Activated CD8-positive, alpha-beta memory T cell treated with anti-CD3 and anti-CD28 coated beads for 4 hours (primary cell): Measurements from ENCODE around the gene IGSF21.
"Not testable (repeated sequence)": the region's sequence is repeated elsewhere in the genome, so short reads cannot be mapped to it uniquely, and the experiment has no call there.

Experiments
- DNase-seq, 2 donors: peaks; one replicate each; pipeline ENCODE4 v3.0.0-alpha.2; 2020; ENCODE audit warnings: low read depth in 2 of 2

IGSF21 gene

DNA sequence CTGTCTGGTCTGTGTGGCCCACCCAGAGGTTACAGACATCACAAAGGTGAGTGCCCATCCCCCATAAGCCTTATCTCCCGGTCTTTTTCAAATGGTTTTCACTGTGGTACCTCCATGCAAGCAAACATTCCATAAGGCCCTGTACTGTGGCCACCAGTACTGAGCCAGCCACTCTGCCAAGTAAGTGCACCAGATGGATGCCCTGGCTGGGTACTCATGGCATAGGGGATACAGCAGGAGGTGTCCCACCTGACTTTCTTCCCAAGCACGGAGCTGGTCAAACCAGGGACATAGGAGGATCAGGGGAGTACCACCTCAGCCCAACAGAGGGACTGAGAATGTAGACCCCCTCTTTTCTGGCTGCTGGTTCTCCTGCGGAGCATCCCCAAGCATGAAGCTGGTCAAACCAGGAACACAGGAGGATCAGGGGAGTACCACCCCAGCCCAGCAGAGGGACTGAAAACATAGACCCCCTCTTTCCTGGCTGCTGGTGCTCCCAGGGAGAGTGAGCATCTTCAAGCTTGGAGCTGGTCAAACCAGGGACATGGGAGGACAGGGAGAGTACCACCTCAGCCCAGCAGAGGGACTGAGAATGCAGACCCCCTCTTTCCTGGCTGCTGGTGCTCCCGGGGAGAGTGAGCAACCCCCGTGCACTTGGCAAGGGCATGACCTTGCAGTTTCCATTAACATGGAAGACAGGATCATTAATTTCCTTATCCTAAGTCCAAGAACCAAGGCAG is 291.4 kb downstream of the IGSF21 start:
- no peak for DNase-seq

DNA sequence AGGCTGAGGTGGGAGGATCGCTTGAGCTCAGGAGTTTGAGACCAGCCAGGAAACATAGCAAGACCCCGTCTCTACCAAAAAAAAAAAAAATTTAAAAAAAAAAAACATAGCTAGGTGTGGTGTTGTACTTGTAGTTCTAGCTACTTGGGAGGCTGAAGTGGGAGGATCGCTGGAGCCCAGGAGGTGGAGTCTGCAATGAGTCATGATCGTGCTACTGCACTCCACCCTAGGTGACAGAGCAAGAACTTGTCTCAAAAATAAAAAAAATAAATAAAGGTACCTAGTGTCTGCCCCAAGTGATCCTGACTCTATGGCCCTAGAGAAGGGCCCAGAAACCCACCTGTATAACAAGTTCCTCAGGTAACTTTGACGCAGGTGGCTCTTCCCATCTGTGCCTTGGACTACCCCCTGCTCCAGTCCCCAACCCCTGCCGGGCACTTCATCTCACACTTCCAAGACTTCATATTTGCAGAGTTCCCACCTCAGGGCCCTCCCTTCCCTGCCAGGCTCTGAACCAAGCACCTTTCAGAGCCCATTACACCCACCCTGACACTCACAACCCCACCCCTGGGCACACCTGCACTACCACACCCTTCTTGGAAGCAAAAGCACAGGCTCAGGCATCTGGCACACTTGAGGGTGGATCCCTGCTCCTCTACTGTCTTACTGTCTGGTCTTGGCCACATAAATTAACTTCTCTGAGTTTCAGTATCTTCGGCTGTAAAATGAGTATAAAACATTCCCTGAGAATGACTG is 292.9 kb downstream of the IGSF21 start:
- DNase-seq: no peak

DNA sequence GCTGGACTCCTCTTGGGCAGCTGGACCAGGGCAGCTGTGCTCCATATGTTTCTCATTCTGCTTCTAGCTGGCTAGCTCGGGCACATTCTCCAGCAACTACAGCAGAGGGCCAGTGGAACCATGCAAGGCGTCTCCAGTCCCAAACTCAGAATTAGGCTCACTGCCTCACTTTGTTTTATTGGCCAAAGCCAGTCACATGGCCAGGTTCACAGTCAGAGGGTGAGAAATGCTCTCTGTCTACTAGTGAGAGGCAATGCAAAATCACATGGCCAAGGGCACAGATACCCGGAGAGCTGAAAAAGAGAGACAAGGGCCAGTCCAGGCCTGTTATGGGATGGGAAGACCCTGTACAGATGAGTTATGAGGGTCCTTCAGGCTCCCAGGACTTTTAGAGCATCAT is 294.3 kb downstream of the IGSF21 start:
- no peak for DNase-seq

DNA sequence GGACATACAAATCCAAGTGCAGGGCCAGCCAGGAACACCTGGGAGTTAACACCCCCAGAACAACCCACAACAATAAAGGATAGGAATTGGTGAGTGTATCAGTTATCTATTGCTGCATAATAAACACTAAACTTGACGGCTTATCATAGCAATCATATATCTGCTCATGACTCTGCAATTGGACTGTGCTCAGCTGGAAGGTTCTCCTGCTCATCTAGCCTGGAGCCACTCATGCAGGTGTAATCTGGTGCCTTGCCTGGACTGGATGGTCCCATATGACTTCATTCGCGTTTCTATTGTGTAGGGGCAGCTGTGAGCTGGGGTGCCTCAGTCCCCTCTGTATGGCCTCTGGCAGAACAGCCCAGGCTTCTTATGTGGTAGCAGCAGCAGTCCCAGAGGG is 296.9 kb downstream of the IGSF21 start:
- no peak for DNase-seq

DNA sequence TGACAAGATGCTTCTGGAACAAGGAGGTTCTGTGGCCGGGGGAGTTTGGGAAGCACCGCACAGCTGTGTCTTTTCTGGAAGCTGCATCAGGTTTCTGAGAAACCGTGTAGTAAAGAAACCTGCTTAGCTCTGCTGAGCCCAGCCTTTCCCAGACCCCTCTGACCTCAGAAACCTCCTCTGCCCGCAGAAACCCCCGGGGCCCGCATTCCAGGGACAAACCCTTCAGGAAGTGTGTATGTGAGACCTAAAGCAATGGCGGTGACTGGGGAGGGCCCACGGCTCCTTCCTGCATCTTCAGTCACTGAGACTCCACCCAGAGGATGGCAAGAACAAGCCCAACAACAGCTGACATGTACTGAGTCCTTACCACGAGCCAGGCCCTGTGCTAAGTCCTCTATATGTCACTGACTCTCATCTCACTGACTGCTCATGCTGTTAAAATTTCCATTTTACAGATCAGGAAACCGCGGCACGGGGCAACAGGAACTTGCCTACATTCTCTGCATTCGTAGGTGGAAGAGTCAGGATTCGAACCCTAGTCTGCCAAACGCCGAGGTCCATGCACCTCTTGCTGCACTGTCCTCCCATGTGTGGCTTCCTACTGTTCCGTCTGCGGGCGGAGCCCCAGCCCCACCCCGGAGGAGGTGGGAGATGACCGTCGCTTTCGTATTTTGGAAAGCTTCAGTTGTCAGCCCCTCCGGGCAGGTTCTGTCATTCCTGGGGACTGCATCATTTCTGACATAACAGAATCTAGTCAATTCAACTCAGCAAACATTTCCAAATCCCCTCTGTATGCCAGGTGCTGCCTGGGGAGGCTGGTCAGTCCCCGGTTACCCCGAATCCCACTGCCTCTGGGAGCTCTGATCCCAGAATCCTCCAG is 299.8 kb downstream of the IGSF21 start:
- no peak for DNase-seq

DNA sequence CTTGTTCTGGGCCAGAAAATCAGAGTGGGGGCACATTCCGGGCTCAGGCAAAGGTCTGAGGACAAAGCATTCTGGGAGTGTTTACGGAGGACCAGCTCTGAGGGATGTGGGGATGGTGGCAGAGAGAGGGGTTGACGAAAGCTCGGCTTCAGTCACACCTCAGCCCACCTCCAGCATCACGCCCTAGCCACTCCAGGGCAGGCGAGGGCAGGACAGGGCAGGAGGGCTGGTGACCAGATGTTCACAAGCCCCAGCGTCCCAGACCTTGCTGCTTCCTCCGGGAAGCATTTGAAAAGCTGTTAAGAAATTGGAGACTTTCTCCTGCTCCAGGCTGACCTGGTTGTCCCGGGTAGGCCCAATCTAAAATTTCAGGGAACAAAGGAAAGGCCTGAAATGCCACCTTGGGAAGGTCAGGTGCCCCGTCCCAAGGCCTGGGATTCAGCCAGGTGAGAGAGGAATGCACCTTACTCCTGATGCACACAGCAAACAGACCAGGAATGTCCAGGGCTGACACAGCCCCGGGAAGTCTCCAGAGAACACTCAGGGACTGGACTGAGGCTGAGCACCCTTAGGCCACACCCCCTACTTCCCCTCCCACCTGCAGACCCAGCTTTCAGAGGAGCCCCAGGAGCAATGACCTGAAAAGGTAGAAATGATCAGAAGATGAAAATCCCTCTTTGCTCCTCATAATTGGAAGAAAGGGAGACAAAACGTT is 301.2 kb downstream of the IGSF21 start:
- DNase-seq: no peak

DNA sequence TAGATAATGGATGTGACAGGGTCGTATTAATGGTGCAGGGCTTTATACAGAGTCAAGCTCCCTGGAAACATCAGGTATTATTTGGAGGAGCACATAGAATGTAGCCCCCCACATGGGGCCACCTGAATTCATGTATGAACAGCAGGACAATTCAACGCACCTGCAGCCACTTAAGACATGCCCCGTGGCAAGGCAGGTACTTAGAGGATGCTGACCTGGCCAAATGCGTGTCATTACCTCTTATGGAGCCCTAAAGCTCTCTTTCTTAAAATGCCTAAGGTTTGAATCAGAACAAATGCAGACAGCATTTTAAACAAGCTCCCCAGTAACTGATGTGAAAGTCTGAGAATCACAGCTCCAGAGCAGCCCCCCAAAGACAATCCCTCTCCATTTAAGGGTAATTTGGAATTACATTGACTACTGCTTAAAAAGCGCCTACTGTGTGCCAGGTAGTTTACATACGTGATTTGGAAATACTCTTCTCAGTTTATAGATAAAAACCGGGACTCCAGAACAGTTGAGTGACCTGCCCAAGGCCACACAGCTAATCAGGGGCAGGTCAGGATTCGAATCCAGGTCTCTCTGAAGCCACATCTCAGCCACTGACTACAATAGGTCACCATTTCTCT is 302.1 kb downstream of the IGSF21 start:
- no peak for DNase-seq

DNA sequence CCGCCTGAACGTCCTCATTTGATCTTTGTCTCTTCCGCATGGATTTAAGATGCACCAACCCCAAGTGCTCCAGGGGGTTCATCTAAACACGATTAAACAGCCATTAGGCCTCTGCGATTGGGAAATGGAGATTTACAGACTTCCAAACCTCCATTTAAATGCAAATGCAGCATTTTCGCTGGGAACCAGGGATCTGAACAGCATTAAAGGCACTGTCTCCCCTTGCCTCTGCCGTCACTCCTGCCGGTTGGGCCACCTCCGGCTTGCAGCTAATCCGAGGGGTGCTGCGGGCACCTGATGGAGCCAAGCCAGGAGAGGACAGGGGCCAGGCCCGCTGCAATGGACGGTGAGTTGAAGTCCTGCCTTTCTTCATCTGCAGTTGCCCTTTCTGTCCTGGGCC is 302.8 kb downstream of the IGSF21 start:
- DNase-seq: no peak

DNA sequence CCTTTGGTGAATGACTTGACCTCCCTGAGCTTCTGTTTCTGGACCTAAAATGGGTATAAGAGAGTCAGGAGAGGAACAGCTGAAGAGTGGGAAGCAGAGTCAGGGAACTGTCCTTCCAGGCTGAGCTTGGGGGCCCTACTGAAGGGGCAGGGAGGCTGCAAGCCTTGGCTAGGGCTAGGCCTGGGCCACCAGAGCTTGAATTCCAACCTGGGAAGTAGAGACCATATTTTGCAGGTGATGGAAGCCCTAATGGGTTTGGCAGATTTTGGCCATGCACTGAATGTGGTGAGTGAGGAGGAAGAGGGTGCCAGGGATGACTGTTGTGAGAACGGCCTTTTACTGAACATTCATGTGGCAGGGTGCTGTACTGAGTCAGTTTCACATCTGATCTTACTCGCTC is 303.7 kb downstream of the IGSF21 start:
- no peak for DNase-seq

DNA sequence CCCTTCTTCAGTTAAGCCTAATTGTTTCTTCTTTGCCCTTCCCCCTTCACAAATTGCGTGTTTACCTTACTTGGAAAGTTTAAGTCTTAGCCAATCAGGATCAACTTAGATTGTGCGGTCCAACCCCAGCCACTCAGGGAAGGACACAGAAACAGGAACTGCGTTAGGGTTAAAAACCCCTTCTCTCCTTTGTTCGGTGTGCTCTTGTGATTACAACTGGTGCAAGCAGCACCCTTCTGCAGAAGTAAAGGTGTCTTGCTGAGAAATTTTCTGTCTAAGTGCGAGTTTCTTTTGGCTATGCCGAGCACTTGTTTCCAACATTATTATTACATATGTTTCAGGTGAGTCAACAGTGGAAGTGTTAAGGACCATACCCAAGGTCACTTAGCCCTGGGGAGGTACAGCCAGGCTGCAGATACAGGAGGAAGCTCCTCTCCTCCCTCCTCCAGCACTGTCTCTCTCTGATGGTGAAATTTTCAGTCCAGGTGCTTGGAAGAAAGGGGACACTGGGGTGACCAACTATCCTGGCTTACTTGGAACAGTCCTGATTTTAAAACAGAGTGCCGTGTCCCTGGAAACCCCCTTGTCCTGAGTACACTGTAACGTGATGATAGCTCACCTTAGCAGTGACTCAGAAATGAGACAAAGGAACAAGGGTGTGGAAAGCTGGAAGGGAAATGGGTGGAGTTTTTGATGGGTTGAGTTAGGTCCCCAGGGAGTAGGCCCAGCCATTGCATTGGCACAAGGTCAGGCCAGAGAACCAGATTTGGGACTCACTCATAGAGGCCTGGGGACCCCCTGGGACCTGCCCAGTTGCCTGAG is 304.4 kb downstream of the IGSF21 start:
- DNase-seq: no peak

DNA sequence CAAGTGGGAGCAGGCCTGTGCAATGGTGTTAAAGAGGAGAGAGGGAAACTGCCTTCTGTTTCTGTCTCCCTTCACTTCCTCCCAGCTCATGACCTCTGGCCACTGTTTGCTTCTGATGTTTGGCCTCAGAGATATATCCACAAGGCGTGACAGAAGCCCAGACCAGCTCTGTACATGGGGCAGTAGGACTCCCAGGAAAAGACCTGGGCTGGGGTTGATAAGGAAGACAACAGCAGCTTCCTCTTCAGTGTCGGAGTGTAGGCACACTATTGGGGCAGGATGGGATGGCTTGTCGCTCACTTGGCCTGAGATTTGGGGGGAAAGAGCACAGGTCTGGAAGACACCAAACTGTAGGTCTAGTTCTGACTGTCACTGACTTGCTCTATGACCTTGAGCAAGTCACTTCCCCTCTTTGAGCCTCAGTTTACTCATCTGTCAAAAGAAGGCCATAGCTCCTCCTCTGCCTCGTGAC is 305.3 kb downstream of the IGSF21 start:
- no peak for DNase-seq

DNA sequence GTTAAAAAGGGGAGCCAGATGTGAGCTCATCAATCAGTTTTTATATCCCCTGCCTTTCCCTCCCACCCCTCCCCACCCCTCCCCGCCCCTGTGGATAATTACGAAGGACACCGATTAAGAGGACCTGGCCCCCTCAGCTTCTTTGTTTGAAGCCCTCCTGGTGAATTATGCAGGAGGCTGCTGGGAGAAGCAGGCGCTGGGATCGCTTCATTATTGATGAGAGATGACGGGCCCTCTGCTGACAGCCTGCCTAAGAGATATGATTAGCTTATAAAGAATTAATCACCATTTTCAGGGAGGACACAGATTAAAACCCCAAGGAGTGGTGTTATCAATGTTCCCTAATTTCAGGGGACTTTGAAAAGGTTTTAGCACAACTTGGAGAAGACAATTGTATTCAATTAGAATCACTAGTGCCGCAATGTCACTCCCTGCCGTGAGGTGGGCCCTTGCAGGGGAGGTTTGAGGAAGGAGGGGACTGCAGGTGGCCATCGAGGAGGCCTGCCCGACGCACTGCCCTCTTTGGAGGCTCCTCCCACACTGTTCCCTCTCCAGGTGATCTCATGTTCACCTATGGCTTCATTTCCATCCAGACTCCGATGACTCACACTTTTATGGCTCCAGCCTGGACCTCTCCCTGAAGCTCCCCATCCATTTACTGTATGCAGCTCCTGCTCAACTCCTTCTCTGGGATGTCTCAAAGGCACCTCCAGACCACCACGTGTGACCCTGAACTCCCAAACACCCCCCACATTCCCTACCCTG is 306.1 kb downstream of the IGSF21 start:
- DNase-seq: no peak

DNA sequence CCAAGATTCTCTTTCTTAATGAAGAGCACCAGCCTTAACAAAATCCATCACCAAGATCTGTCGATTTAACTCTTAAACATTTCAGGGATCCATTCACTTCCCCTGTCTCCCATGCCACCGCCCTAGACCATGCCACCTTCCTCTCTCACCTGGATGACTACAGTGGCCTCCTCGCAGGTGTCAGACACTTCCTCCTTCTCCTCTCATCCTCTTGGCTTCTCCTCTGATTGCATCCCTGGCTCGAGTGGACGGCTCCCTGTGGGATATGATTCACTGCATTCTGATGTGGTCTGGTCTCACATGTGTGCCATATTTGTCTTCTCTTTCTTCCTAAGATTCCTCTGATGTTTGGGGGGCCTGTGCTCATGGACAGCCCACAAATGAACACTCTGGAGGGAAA is 306.7 kb downstream of the IGSF21 start:
- DNase-seq: no peak

DNA sequence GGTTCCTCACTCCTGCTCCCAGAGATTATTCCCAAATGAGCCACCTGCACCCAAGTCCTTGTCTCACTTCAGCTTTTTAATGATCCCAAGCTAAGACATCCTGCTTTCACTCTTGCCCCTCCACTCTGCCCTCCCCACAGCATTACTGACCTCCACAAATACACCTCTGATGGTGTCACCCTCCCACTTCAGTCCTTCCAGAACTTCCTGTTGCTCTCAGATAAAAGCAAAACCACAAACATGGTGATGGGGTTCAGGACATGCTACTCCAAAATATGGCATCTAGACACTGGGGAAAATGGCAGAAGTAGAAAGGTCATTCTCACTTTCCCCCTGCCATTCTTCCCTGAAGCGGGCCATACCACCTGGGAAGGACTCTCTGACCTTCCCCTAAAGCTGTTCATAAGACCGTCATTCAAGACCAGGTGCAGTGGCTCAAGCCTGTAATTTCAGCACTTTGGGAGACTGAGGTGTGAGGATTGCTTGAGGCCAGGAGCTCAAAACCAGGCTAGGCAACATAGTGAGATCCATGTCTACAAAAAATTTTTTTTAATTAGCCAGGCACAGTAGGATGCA is 307.4 kb downstream of the IGSF21 start:
- no peak for DNase-seq

DNA sequence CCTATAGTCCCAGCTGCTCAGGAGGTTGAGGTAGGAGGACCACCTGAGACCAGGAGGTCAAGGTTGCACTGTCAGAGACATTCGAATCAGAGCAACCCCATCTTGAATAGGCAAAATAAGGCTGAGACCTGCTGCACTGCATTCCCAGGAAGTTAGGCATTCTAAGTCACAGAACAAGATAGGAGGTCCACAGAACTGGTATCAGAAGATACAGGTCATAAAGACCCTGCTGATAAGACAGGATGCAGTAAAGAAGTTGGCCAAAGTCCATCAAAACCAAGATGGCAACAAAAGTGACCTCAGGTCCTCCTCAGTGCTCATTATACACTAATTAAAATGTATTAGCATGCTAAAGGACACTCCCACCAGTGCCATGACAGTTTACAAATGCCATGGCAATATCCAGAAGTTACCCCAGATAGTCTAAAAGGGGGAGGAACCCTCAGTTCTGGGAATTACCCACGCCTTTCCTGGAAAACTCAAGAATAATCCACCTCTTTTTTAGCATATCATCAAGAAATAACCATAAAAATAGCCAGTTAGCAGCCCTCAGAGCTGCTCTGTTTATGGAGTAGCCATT is 307.9 kb downstream of the IGSF21 start:
- no peak for DNase-seq

DNA sequence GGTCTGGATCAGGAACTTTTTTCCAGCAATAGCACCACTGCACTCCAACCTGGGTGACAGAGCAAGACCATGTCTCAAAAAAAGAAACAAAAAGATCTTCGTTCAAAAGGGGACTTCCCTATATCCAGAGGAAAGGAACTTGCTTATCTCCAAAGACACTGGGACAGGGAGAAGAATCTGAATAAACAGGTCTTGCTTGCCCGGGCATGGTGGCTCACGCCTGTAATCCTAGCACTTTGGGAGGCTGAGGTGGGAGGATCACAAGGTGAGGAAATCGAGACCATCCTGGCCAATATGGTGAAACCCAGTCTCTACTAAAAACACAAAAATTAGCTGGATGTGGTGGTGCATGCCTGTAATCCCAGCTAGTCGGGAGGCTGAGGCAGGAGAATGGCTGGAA is 308.5 kb downstream of the IGSF21 start:
- DNase-seq: not testable (repeated sequence)

DNA sequence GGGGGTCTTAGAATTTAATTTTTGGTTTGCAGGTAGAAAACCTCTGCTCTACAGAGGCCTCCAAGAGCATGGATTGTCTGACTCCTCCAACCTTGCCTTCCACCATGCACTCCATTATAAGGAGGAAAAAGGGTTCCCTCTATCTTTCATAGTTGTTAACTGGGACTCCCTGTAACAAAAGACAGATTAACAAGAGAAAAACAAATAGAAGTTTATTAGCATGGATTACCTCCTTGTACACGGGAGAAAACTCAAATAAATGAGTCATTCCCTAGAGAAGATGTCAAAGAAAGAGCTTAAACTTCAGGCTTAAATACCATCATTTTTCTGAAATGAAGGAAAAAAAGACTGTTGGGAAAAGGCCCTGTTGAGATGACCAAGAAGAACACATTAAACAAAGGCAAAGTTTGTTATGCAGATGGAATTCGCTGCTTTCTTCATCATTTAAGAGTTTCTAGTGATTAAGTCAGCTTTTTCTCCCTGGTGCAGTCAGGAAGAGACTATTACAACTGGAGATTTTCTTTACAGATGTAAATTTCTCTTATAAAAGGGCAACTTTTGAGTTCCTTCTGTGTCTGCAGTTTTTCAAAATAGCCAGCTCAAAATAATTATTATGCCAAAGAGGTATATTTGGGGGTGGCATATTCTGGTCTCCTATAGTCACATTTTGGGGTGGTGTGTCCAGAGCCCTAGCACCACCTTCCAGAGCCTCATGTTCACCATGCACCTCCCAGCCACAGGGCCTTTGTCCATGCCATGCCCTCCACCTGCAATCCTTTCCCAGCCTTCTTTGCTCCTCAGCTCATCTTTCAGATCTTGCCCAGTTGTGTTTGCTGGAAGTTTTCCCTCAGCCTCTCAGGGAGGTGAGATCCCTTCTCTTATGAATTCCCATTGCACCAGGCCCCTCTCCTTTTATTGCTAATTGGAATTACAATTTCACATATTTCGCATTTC is 310.0 kb downstream of the IGSF21 start:
- no peak for DNase-seq
